Trophoblast cell (in vitro differentiated cells and primary cell): Measurements from ENCODE around the gene ETNK1.
"Not testable (repeated sequence)": the region's sequence is repeated elsewhere in the genome, so short reads cannot be mapped to it uniquely, and the experiment has no call there.

Experiments
- DNase-seq, 2 donors: peaks; one replicate each; pipeline ENCODE4 v3.0.0-alpha.2; 2016
- H2AFZ ChIP-seq: 2 replicates; pipeline ENCODE4 v1.6.1; 2013; ENCODE audit warnings: low read length, moderate library complexity, mild to moderate bottlenecking; ENCODE audit not compliant: insufficient read depth, poor library complexity
- H2AK5ac ChIP-seq: 2 replicates; pipeline ENCODE4 v1.6.1; 2013; ENCODE audit warnings: mild to moderate bottlenecking, low read length
- H2BK120ac ChIP-seq: 2 replicates; pipeline ENCODE4 v1.6.1; 2013; ENCODE audit warnings: low read length, mild to moderate bottlenecking, moderate library complexity; ENCODE audit not compliant: insufficient read depth, poor library complexity
- H2BK12ac ChIP-seq: 2 replicates; pipeline ENCODE4 v1.6.1; 2013; ENCODE audit warnings: mild to moderate bottlenecking, low read length, moderate library complexity
- H2BK5ac ChIP-seq: 2 replicates; pipeline ENCODE4 v1.6.1; 2013; ENCODE audit warnings: low read length, low read depth, moderate library complexity, mild to moderate bottlenecking; ENCODE audit not compliant: poor library complexity
- H3K14ac ChIP-seq: 2 replicates; pipeline ENCODE4 v1.6.1; 2013; ENCODE audit warnings: mild to moderate bottlenecking, low read length
- H3K18ac ChIP-seq: 2 replicates; pipeline ENCODE4 v1.6.1; 2013; ENCODE audit warnings: mild to moderate bottlenecking, low read length
- H3K23ac ChIP-seq: 2 replicates; pipeline ENCODE4 v1.6.1; 2013; ENCODE audit warnings: low read length
- H3K27ac ChIP-seq: 2 replicates; pipeline ENCODE4 v1.5.1; 2013; ENCODE audit warnings: low read depth, mild to moderate bottlenecking, inconsistent platforms, low read length, moderate library complexity
- H3K27me3 ChIP-seq: 2 replicates; pipeline ENCODE4 v1.6.1; 2013; ENCODE audit warnings: inconsistent platforms, mild to moderate bottlenecking, low read length, moderate library complexity; ENCODE audit not compliant: insufficient read depth
- H3K36me3 ChIP-seq, 2 experiments: 1 replicate in 1 of 2; 2 replicates in 1 of 2; pipeline ENCODE4 v1.6.1; 2013; ENCODE audit warnings: low read length in 2 of 2, mild to moderate bottlenecking in 2 of 2, moderate library complexity in 1 of 2; ENCODE audit not compliant: insufficient read depth in 2 of 2, control insufficient read depth in 1 of 2
- H3K4ac ChIP-seq: 2 replicates; pipeline ENCODE4 v1.6.1; 2013; ENCODE audit warnings: low read depth, mild to moderate bottlenecking, low read length, moderate library complexity
- H3K4me1 ChIP-seq, 2 experiments: 1 replicate in 1 of 2; 2 replicates in 1 of 2; pipeline ENCODE4 v1.6.1; 2013; ENCODE audit warnings: low read length in 2 of 2, mild to moderate bottlenecking in 2 of 2, moderate library complexity in 1 of 2; ENCODE audit not compliant: insufficient read depth in 2 of 2, control insufficient read depth in 1 of 2
- H3K4me2 ChIP-seq: 2 replicates; pipeline ENCODE4 v1.6.1; 2013; ENCODE audit warnings: inconsistent platforms, mild to moderate bottlenecking, low read length, moderate library complexity
- H3K4me3 ChIP-seq: 2 replicates; pipeline ENCODE4 v1.5.1; 2013; ENCODE audit warnings: mild to moderate bottlenecking, low read depth, low read length, inconsistent platforms
- H3K79me1 ChIP-seq: one replicate; pipeline ENCODE4 v1.6.1; 2013; ENCODE audit warnings: low read length
- H3K79me2 ChIP-seq: 2 replicates; pipeline ENCODE4 v1.6.1; 2013; ENCODE audit warnings: low read length, mild to moderate bottlenecking; ENCODE audit not compliant: control insufficient read depth, insufficient read depth, poor library complexity
- H3K9ac ChIP-seq: 2 replicates; pipeline ENCODE4 v1.6.1; 2013; ENCODE audit warnings: mild to moderate bottlenecking, low read length
- H3K9me3 ChIP-seq: 2 replicates; pipeline ENCODE4 v1.6.1; 2013; ENCODE audit warnings: low read depth, mild to moderate bottlenecking, control low read depth, inconsistent platforms, low read length; ENCODE audit not compliant: insufficient read depth
- H4K12ac ChIP-seq: 2 replicates; pipeline ENCODE4 v1.6.1; 2013; ENCODE audit warnings: low read depth, mild to moderate bottlenecking, low read length, moderate library complexity
- H4K8ac ChIP-seq: 2 replicates; pipeline ENCODE4 v1.6.1; 2013; ENCODE audit warnings: low read depth, mild to moderate bottlenecking, low read length, moderate library complexity
- H4K91ac ChIP-seq: one replicate; pipeline ENCODE4 v1.6.1; 2013; ENCODE audit warnings: low read depth, mild to moderate bottlenecking, low read length, moderate library complexity
- WGBS: extraction: QIAGEN DNeasy Blood & Tissue Kit; methylation state at CpG from one replicate; pipeline ENCODE4 v1.1.7; 2013; ENCODE audit warnings: missing lambda C conversion rate; ENCODE audit not compliant: insufficient read length, insufficient coverage; ENCODE audit errors: extremely low coverage; 5-methylcytosine and 5-hydroxymethylcytosine counted together

The ETNK1 gene

GRCh38 chr12:22692964-22693555, 68.1 kb downstream of the ETNK1 start:
- Histone ChIP-seq H3K27me3 (no peaks in the 10 kb centered on the region), H3K27ac (no peak overlapping the region)
- no CpG with 5 or more reads among the region's 38 CpGs for WGBS

GRCh38 chr12:22698576-22698975, 73.6 kb downstream of the ETNK1 start:
- Histone ChIP-seq H4K12ac (no peak overlapping the region), H3K4ac (no peak overlapping the region), H2BK120ac (no peak overlapping the region), H2AK5ac (no peak overlapping the region), H3K27ac (no peak overlapping the region), H3K27me3 (no peaks in the 10 kb centered on the region), H3K79me2 (no peaks in the 10 kb centered on the region), H3K36me3 (no peaks in the 10 kb centered on the region), H3K23ac (no peak overlapping the region), H3K4me1 (no peaks in the 10 kb centered on the region), H3K4me2 (no peak overlapping the region), H3K18ac (no peak overlapping the region), H3K9ac (no peak overlapping the region), H2BK5ac (no peak overlapping the region), H3K9me3 (no peaks in the 10 kb centered on the region), H3K4me3 (no peak overlapping the region), H3K14ac (no peak overlapping the region), H2BK12ac (no peak overlapping the region), H4K91ac (no peak overlapping the region), H2AFZ (no peak overlapping the region), H3K79me1 (no peaks in the 10 kb centered on the region), H4K8ac (no peak overlapping the region)
- no CpG with 5 or more reads among the region's 3 CpGs for WGBS
- DNase-seq: no peak

More at GRCh38 chr12:22692964-22693555, 68.1 kb downstream of the ETNK1 start:
- Histone ChIP-seq H3K9ac (no peak overlapping the region), H3K14ac (no peak overlapping the region), H2AFZ (no peak overlapping the region), H3K79me2 (no peaks in the 10 kb centered on the region), H3K9me3 (peaks cover 7% of the 10 kb centered on the region), H2AK5ac (no peak overlapping the region), H3K4ac (no peak overlapping the region), H4K91ac (no peak overlapping the region), H2BK120ac (no peak overlapping the region), H2BK5ac (no peak overlapping the region), H3K4me1 (no peaks in the 10 kb centered on the region), H4K12ac (no peak overlapping the region), H3K18ac (no peak overlapping the region), H2BK12ac (no peak overlapping the region), H3K4me2 (no peak overlapping the region), H3K36me3 (peaks cover 3% of the 10 kb centered on the region in 2 experiments), H3K4me3 (no peak overlapping the region), H3K23ac (no peak overlapping the region), H4K8ac (no peak overlapping the region), H3K79me1 (no peaks in the 10 kb centered on the region)
- no peak for DNase-seq

- not testable (repeated sequence) for H3K9ac ChIP-seq, H3K4me3 ChIP-seq, H3K4me2 ChIP-seq, H2AFZ ChIP-seq, H3K4ac ChIP-seq, H3K27ac ChIP-seq, H4K91ac ChIP-seq, H3K79me1 ChIP-seq, H3K23ac ChIP-seq, H4K12ac ChIP-seq, H2BK12ac ChIP-seq, H3K79me2 ChIP-seq, DNase-seq, H3K18ac ChIP-seq, H3K36me3 ChIP-seq, H3K4me1 ChIP-seq, H4K8ac ChIP-seq, H3K14ac ChIP-seq, H2BK120ac ChIP-seq, H2AK5ac ChIP-seq, H2BK5ac ChIP-seq, H3K27me3 ChIP-seq, H3K9me3 ChIP-seq
- WGBS: no CpG with 5 or more reads among the region's 11 CpGs
Observed at GRCh38 chr12:22699705-22700104, 74.7 kb downstream of the ETNK1 start.

GRCh38 chr12:22700106-22700505, 75.1 kb downstream of the ETNK1 start:
- Histone ChIP-seq H4K12ac (no peak overlapping the region), H2AK5ac (no peak overlapping the region), H3K4ac (no peak overlapping the region), H4K8ac (no peak overlapping the region), H2BK12ac (no peak overlapping the region), H3K14ac (no peak overlapping the region), H3K27ac (no peak overlapping the region), H3K23ac (no peak overlapping the region), H2BK5ac (no peak overlapping the region), H4K91ac (no peak overlapping the region), H3K27me3 (no peaks in the 10 kb centered on the region), H3K4me3 (no peak overlapping the region), H3K18ac (no peak overlapping the region), H2BK120ac (no peak overlapping the region), H3K36me3 (no peaks in the 10 kb centered on the region), H3K79me1 (no peaks in the 10 kb centered on the region), H3K4me1 (no peaks in the 10 kb centered on the region), H3K79me2 (no peaks in the 10 kb centered on the region), H3K9me3 (no peaks in the 10 kb centered on the region), H3K9ac (no peak overlapping the region), H2AFZ (no peak overlapping the region), H3K4me2 (no peak overlapping the region)
- no CpG with 5 or more reads among the region's 1 CpG for WGBS
- DNase-seq: no peak
